ENCODE measurements around the gene CDC42SE2. TPM values are rescaled to one million over a fixed set of nuclear protein-coding genes. Genes with fewer than 3 reads are reported as not detected.
"Not testable (repeated sequence)": the region's sequence is repeated elsewhere in the genome, so short reads cannot be mapped to it uniquely, and the experiment has no call there.

Gene CDC42SE2
- polyA plus RNA-seq, 3 donors = 34.4 to 135 (median 92.6) TPM

DNA sequence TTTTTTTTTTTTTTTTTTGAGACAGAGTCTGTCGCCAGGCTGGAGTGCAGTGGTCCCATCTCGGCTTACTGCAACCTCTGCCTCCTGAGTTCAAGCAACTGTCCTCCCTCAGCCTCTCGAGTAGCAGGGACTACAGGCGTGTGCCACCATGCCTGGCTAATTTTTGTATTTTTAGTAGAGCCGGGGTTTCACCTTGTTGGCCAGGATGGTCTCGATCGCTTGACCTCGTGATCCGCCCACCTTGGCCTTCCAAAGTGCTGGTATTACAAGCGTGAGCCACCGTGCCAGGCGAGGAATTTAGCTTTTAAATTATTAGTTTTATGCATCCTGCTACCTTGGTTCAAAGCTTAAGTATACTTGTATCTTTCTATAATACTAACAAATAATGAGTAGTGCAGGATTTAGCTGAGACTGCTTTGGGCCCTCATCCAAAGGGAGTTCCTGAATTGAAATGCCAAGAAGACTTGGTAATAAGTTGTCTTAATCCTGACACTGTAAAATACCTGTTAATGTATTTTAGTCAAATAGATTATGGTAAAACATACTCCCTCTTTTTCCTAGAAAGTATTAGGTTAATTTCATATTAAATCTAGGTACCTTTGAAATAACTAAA lies 5.0 kb downstream of the CDC42SE2 start:
- intact Hi-C loops (cut with micrococcal nuclease) = no loop called here
- no peaks in the 10 kb centered on the region for H3K27me3 Mint-ChIP-seq (ENCODE audit: low read depth in 3 of 3)

DNA sequence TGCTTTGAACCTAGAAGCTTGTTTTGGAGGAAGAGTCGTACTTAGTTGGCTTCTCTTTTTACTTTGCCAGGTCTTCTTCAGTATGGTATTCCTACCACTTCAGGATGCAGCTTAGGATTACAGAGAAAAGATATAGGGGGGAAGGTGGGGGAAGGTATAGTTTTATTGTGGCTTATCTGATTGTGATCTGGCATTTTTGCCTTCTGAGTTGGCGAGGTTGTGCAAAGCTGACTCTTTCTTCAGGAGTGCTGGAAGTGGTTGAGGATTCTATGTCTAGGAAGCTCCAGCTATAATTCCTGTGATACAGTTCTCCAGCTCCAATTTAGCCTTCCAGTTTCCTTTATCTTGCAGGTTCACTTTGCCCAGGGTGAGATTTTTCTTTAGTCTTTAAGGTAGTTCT lies 7.0 kb downstream of the CDC42SE2 start:
- TF ChIP-seq CTCF (IDR thresholded peaks at IDR 0.05) = no peak
- no peak overlapping the region for H3K4me2 ChIP-seq (replicated peaks; ENCODE audit: extremely low read depth, low read length, poor library complexity, severe bottlenecking)
- no CpG with 5 or more reads among the region's 2 CpGs for WGBS (ENCODE audit: insufficient coverage)

More for the DNA sequence above, 5.0 kb downstream of the CDC42SE2 start:
- WGBS (ENCODE audit: insufficient coverage) = 100% methylated on average over 2 of the region's 12 CpGs
- Histone ChIP-seq H3K4me1 (ENCODE audit: control insufficient read depth in 1 of 2, insufficient read depth in 2 of 2, low read length in 2 of 2) (peaks cover 42 to 58% of the 10 kb centered on the region in 2 donors), H3K27ac (ENCODE audit: low read depth in 1 of 2, low read length in 2 of 2) (peak overlapping the region in 1 of 2 donors; percentile 62), H3K4me2 (replicated peaks; ENCODE audit: extremely low read depth, low read length, poor library complexity, severe bottlenecking) (no peak overlapping the region), H3K79me2 (ENCODE audit: insufficient read depth, low read length) (peaks cover 100% of the 10 kb centered on the region), H3K4me3 (replicated peaks in 1 of 3; ENCODE audit: low read depth in 2 of 3, low read length in 3 of 3) (no peak overlapping the region), H4K20me1 (ENCODE audit: insufficient read depth, low read length) (peaks cover 80% of the 10 kb centered on the region), H3K27me3 (ENCODE audit: control insufficient read depth in 2 of 2, insufficient read depth in 2 of 2, low read length in 2 of 2) (no peaks in the 10 kb centered on the region), H3K9ac (ENCODE audit: insufficient read depth, low read length, poor library complexity, severe bottlenecking) (no peak overlapping the region), H2AFZ (ENCODE audit: insufficient read depth, low read depth, low read length, poor library complexity, severe bottlenecking) (no peak overlapping the region), H3K9me3 (replicated peaks in 1 of 2; ENCODE audit: control insufficient read depth in 1 of 2, insufficient read depth in 1 of 2, low read length in 2 of 2) (no peaks in the 10 kb centered on the region), H3K36me3 (replicated peaks in 1 of 2; ENCODE audit: control insufficient read depth in 1 of 2, insufficient read depth in 2 of 2, low read length in 2 of 2) (no peaks in the 10 kb centered on the region)
- Mint-ChIP-seq H3K4me3 (peak overlapping the region in 1 of 2 donors; percentile 12), H3K36me3 (peaks cover 10 to 12% of the 10 kb centered on the region in 2 donors), H3K4me1 (peaks cover 59% of the 10 kb centered on the region), H3K27ac (peak overlapping the region in 2 of 7 donors; percentile 30 to 37), H3K9me3 (no peaks in the 10 kb centered on the region)
- TF ChIP-seq CTCF (IDR thresholded peaks at IDR 0.05) = no peak
- no peak for DNase-seq

GRCh38 chr5:131271888-131272287 lies 8.0 kb downstream of the CDC42SE2 start:
- Mint-ChIP-seq H3K4me1 (peaks cover 65% of the 10 kb centered on the region), H3K4me3 (peak overlapping the region; percentile 49 to 72), H3K36me3 (peaks cover 12 to 17% of the 10 kb centered on the region in 2 donors), H3K27ac (peak overlapping the region; percentile 61 to 94 (median 86))
- Histone ChIP-seq H4K20me1 (ENCODE audit: insufficient read depth, low read length) (peaks cover 97% of the 10 kb centered on the region), H3K27ac (ENCODE audit: low read depth in 1 of 2, low read length in 2 of 2) (peak overlapping the region; percentile 66 to 71), H3K4me2 (replicated peaks; ENCODE audit: extremely low read depth, low read length, poor library complexity, severe bottlenecking) (peak overlapping the region; percentile 47), H3K79me2 (ENCODE audit: insufficient read depth, low read length) (peaks cover 100% of the 10 kb centered on the region), H3K9ac (ENCODE audit: insufficient read depth, low read length, poor library complexity, severe bottlenecking) (peak overlapping the region; percentile 21), H3K4me1 (ENCODE audit: control insufficient read depth in 1 of 2, insufficient read depth in 2 of 2, low read length in 2 of 2) (peaks cover 36 to 43% of the 10 kb centered on the region in 2 donors), H3K4me3 (replicated peaks in 1 of 3; ENCODE audit: low read depth in 2 of 3, low read length in 3 of 3) (peak overlapping the region in 1 of 3 experiments; percentile 34)
- not testable (repeated sequence) for H2AFZ ChIP-seq (ENCODE audit: insufficient read depth, low read depth, low read length, poor library complexity, severe bottlenecking); H3K9me3 Mint-ChIP-seq; H3K27me3 Mint-ChIP-seq (ENCODE audit: low read depth in 3 of 3); H3K27me3 ChIP-seq (ENCODE audit: control insufficient read depth in 2 of 2, insufficient read depth in 2 of 2, low read length in 2 of 2); H3K9me3 ChIP-seq (replicated peaks in 1 of 2; ENCODE audit: control insufficient read depth in 1 of 2, insufficient read depth in 1 of 2, low read length in 2 of 2); H3K36me3 ChIP-seq (replicated peaks in 1 of 2; ENCODE audit: control insufficient read depth in 1 of 2, insufficient read depth in 2 of 2, low read length in 2 of 2); DNase-seq
- intact Hi-C loops (cut with micrococcal nuclease) = loop anchor here in 1 of 2 donors (10.0 kb wide), 2 partner anchors 47 to 113 kb away; no protein-coding TSS in a partner anchor
- WGBS (ENCODE audit: insufficient coverage) = 75% methylated on average over 4 of the region's 8 CpGs

More for the DNA sequence above, 7.0 kb downstream of the CDC42SE2 start:
- no peak overlapping the region for H3K4me3 ChIP-seq (replicated peaks in 1 of 3; ENCODE audit: low read depth in 2 of 3, low read length in 3 of 3)
- H3K79me2 ChIP-seq (ENCODE audit: insufficient read depth, low read length) = peaks cover 100% of the 10 kb centered on the region
- intact Hi-C loops (cut with micrococcal nuclease) = loop anchor here in 1 of 2 donors (10.0 kb wide), 2 partner anchors 46 to 114 kb away; no protein-coding TSS in a partner anchor
- H3K4me1 ChIP-seq (ENCODE audit: control insufficient read depth in 1 of 2, insufficient read depth in 2 of 2, low read length in 2 of 2) = peaks cover 43 to 53% of the 10 kb centered on the region in 2 donors
- no peak for DNase-seq
- H3K27ac ChIP-seq (ENCODE audit: low read depth in 1 of 2, low read length in 2 of 2) = peak overlapping the region in 1 of 2 donors; percentile 66
- Mint-ChIP-seq H3K27me3 (ENCODE audit: low read depth in 3 of 3) (no peaks in the 10 kb centered on the region), H3K36me3 (peaks cover 12 to 13% of the 10 kb centered on the region in 2 donors), H3K9me3 (no peaks in the 10 kb centered on the region), H3K4me1 (peaks cover 67% of the 10 kb centered on the region), H3K4me3 (no peak overlapping the region), H3K27ac (peak overlapping the region in 5 of 7 donors; percentile 4 to 83 (median 60))
- H4K20me1 ChIP-seq (ENCODE audit: insufficient read depth, low read length) = peaks cover 96% of the 10 kb centered on the region
- H3K9me3 ChIP-seq (replicated peaks in 1 of 2; ENCODE audit: control insufficient read depth in 1 of 2, insufficient read depth in 1 of 2, low read length in 2 of 2) = no peaks in the 10 kb centered on the region
- no peak overlapping the region for H2AFZ ChIP-seq (ENCODE audit: insufficient read depth, low read depth, low read length, poor library complexity, severe bottlenecking)
- H3K36me3 ChIP-seq (replicated peaks in 1 of 2; ENCODE audit: control insufficient read depth in 1 of 2, insufficient read depth in 2 of 2, low read length in 2 of 2) = no peaks in the 10 kb centered on the region
- H3K9ac ChIP-seq (ENCODE audit: insufficient read depth, low read length, poor library complexity, severe bottlenecking) = no peak overlapping the region
- no peaks in the 10 kb centered on the region for H3K27me3 ChIP-seq (ENCODE audit: control insufficient read depth in 2 of 2, insufficient read depth in 2 of 2, low read length in 2 of 2)
